ACC112 (cell line): ENCODE measurements around the gene CD151.

ENCODE experiments used
- H2AFZ ChIP-seq: fragments of 200-600 bp; sonication (generic); one replicate; pipeline ENCODE4 v1.6.0; 2017; ENCODE audit warnings: antibody characterized with exemption, low read length; ENCODE audit not compliant: unreplicated experiment
- H3K27ac ChIP-seq: fragments of 200-600 bp; sonication (generic); 2 replicates; pipeline ENCODE4 v1.5.1; 2014; ENCODE audit warnings: low read depth, mild to moderate bottlenecking, antibody characterized with exemption, low read length, moderate library complexity
- H3K27me3 ChIP-seq: fragments of 200-600 bp; sonication (generic); 2 replicates; pipeline ENCODE4 v1.6.1; 2014; ENCODE audit warnings: mild to moderate bottlenecking, antibody characterized with exemption, low read length, moderate library complexity, mixed read lengths; ENCODE audit not compliant: insufficient read depth
- H3K36me3 ChIP-seq: fragments of 200-600 bp; sonication (generic); 2 replicates; pipeline ENCODE4 v1.6.1; 2016; ENCODE audit warnings: mild to moderate bottlenecking, antibody characterized with exemption, low read length, moderate library complexity, mixed read lengths; ENCODE audit not compliant: insufficient read depth
- H3K4me1 ChIP-seq: fragments of 200-600 bp; sonication (generic); one replicate; pipeline ENCODE4 v1.6.1; 2016; ENCODE audit warnings: low read length, mixed read lengths; ENCODE audit not compliant: insufficient read depth, unreplicated experiment, control insufficient read depth
- H3K4me3 ChIP-seq: fragments of 200-600 bp; sonication (generic); 2 replicates; pipeline ENCODE4 v1.5.1; 2014; ENCODE audit warnings: mild to moderate bottlenecking, low read depth, low read length
- H3K79me2 ChIP-seq: fragments of 200-600 bp; sonication (generic); one replicate; pipeline ENCODE4 v1.6.0; 2016; ENCODE audit warnings: low read length; ENCODE audit not compliant: control insufficient read depth, unreplicated experiment, insufficient read depth

Gene CD151

DNA sequence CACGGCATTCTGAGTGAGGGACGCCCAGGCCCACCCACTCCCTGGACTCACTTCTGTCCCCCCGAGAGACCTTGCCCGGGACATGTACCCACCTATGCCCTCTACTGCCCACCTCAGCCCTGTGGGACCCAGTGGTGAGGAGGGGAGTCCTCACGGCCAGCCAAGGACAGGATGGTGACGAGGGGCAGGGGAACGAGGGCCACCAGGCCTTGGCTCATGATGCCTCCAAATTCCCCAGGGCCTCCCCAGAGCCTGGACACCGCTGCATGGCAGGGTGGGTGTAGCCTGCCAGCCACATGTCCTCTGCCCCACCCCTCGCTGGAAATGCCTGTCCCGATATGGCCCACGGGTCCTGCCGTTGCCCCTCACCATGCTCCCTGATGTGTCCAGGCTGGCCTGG, 36.0 kb downstream of the CD151 start:
- H3K4me3 ChIP-seq: no peak overlapping the region
- no peaks in the 10 kb centered on the region for H3K36me3 ChIP-seq
- peaks cover 2% of the 10 kb centered on the region for H3K4me1 ChIP-seq
- H3K79me2 ChIP-seq: no peaks in the 10 kb centered on the region
- H3K27me3 ChIP-seq: no peaks in the 10 kb centered on the region
- no peak overlapping the region for H2AFZ ChIP-seq
- no peak overlapping the region for H3K27ac ChIP-seq

DNA sequence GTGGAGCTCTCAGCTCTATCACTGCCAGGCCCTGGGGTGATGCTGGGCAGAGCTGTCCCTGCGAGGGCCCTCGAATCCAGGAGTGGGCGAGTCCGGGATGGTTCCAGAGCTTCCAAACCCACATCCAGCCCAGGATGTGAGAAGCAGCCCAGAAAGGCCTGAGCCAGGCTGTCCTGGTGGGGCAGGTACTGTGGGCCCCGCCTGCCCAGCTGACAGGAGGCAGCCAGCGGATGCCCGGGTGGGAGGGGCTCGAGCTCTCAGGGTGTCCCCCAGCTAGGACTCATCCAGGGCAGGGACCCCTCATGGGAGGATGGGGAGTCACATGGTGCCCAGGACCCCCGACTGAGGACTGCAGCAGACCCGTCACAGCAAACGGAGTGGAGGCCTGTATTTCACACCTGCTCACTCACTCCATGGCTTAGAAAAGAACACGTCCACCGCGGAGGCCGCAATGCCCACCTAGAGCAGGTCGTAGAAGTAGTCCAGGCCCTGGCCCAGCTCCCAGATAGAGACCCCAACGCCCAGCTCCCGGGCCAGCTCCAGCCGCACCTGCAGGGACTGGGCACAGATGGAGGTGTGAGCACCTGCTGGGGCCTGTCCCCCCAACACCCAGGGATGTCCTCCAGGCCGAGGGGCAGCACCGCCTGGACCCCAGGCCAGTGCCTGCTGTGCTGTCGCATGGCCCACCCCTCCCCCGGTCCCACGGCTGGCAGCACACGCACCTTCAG, 36.8 kb downstream of the CD151 start:
- no peak overlapping the region for H3K27ac ChIP-seq
- H3K36me3 ChIP-seq: no peaks in the 10 kb centered on the region
- no peak overlapping the region for H3K4me3 ChIP-seq
- no peak overlapping the region for H2AFZ ChIP-seq
- H3K4me1 ChIP-seq: peaks cover 2% of the 10 kb centered on the region
- no peaks in the 10 kb centered on the region for H3K79me2 ChIP-seq
- H3K27me3 ChIP-seq: no peaks in the 10 kb centered on the region

- Histone ChIP-seq H3K4me1 (peaks cover 2% of the 10 kb centered on the region), H3K79me2 (no peaks in the 10 kb centered on the region), H3K27me3 (no peaks in the 10 kb centered on the region), H3K27ac (no peak overlapping the region), H3K4me3 (no peak overlapping the region), H3K36me3 (no peaks in the 10 kb centered on the region), H2AFZ (no peak overlapping the region)
These were observed 37.3 kb downstream of the CD151 start for GRCh38 chr11:870127-870413.

GRCh38 chr11:870418-870817, 37.7 kb downstream of the CD151 start:
- H2AFZ ChIP-seq: no peak overlapping the region
- H3K4me1 ChIP-seq: peaks cover 2% of the 10 kb centered on the region
- H3K27ac ChIP-seq: no peak overlapping the region
- no peak overlapping the region for H3K4me3 ChIP-seq
- H3K27me3 ChIP-seq: no peaks in the 10 kb centered on the region
- no peaks in the 10 kb centered on the region for H3K79me2 ChIP-seq
- no peaks in the 10 kb centered on the region for H3K36me3 ChIP-seq

DNA sequence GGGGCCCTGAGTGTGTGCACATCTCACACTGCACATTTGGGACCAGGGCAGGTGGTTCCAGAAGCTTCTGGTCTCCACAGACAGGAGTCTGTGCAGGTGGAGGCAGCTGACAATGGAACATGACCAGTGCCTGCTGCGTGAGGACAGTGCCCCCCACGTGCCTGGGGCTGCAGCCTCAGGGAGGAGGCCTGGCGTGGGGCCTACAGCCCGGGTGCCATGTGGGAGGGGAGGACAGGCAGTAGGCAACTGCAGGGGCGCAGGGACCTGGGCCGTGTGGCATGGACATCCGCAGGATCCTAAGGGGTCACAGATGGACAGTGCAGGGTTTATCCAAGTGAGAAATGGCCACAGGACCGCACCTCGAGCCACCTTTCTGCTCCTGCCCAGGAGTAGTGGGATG, 38.7 kb downstream of the CD151 start:
- no peaks in the 10 kb centered on the region for H3K79me2 ChIP-seq
- no peak overlapping the region for H2AFZ ChIP-seq
- H3K27me3 ChIP-seq: no peaks in the 10 kb centered on the region
- no peak overlapping the region for H3K27ac ChIP-seq
- H3K4me3 ChIP-seq: no peak overlapping the region
- H3K36me3 ChIP-seq: no peaks in the 10 kb centered on the region
- peaks cover 2% of the 10 kb centered on the region for H3K4me1 ChIP-seq

- Histone ChIP-seq H3K27me3 (no peaks in the 10 kb centered on the region), H3K27ac (no peak overlapping the region), H3K4me3 (no peak overlapping the region), H3K36me3 (peaks cover 1% of the 10 kb centered on the region; the same call in 1 of the 2 replicates), H3K79me2 (no peaks in the 10 kb centered on the region), H2AFZ (no peak overlapping the region), H3K4me1 (peaks cover 2% of the 10 kb centered on the region)
These were observed 40.0 kb downstream of the CD151 start for GRCh38 chr11:872799-873198.

- no peak overlapping the region for H2AFZ ChIP-seq
- no peak overlapping the region for H3K27ac ChIP-seq
- H3K36me3 ChIP-seq: peaks cover 2% of the 10 kb centered on the region; the same call in 1 of the 2 replicates
- no peaks in the 10 kb centered on the region for H3K27me3 ChIP-seq
- H3K79me2 ChIP-seq: no peaks in the 10 kb centered on the region
- no peak overlapping the region for H3K4me3 ChIP-seq
- peaks cover 2% of the 10 kb centered on the region for H3K4me1 ChIP-seq
These were observed 41.0 kb downstream of the CD151 start for GRCh38 chr11:873706-874105.

GRCh38 chr11:875203-875602, 42.5 kb downstream of the CD151 start:
- H3K4me3 ChIP-seq: no peak overlapping the region
- H3K27ac ChIP-seq: no peak overlapping the region
- H3K79me2 ChIP-seq: no peaks in the 10 kb centered on the region
- peaks cover 2% of the 10 kb centered on the region for H3K4me1 ChIP-seq
- H3K36me3 ChIP-seq: peaks cover 7% of the 10 kb centered on the region; the same call in 1 of the 2 replicates
- H3K27me3 ChIP-seq: no peaks in the 10 kb centered on the region
- no peak overlapping the region for H2AFZ ChIP-seq

DNA sequence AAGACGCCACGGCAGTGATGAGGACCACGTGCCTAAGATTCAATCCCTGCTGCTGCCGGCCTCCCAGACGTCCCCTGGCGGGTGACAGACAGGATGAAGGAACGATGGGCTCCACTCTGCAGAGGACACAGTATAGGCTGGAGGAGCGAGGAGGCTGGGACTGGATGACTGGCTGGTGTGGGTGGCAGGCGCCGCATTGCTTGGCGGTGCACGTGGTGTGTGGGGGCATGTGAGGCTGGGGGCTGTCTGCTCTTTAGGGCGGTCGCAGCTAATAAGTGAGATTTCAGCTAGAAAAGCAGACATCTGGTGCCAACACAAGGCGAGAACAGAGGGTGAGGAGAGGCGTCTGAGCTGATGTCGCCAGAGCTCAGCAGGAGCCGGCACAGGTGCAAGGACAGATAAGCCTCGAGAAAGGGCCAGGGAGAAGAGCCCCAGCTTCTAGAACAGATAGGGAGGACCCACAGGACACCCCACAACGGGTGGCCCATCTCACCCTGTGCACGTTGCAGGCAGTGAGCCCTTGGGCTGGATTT, 43.1 kb downstream of the CD151 start:
- no peak overlapping the region for H3K27ac ChIP-seq
- H3K27me3 ChIP-seq: no peaks in the 10 kb centered on the region
- no peak overlapping the region for H3K4me3 ChIP-seq
- peaks cover 7% of the 10 kb centered on the region; the same call in 1 of the 2 replicates for H3K36me3 ChIP-seq
- H3K79me2 ChIP-seq: no peaks in the 10 kb centered on the region
- no peak overlapping the region for H2AFZ ChIP-seq
- peaks cover 2% of the 10 kb centered on the region for H3K4me1 ChIP-seq

DNA sequence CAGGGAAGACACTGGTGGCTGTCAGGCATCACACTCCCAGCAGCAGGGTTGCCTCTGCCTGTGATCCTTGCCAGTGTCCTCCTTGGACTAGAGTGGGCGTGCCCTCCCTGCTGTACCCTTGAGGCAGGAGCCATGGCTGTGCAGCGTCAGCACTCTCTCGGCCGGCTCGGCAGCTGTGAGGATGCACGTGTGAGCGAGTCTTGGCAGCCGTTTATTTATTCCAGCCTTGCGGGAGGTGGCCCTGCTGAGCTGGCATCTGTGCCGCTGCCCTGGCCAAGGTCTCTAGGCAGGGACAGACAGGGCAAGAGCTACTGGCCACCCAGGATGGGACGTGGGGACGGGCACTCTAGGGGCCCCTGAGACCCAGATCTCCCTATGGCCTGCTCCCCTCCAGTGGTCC, 43.8 kb downstream of the CD151 start:
- Histone ChIP-seq H3K4me3 (no peak overlapping the region), H3K36me3 (peaks cover 7% of the 10 kb centered on the region; the same call in 1 of the 2 replicates), H3K4me1 (peaks cover 2% of the 10 kb centered on the region), H2AFZ (no peak overlapping the region), H3K27me3 (no peaks in the 10 kb centered on the region), H3K27ac (no peak overlapping the region), H3K79me2 (no peaks in the 10 kb centered on the region)

DNA sequence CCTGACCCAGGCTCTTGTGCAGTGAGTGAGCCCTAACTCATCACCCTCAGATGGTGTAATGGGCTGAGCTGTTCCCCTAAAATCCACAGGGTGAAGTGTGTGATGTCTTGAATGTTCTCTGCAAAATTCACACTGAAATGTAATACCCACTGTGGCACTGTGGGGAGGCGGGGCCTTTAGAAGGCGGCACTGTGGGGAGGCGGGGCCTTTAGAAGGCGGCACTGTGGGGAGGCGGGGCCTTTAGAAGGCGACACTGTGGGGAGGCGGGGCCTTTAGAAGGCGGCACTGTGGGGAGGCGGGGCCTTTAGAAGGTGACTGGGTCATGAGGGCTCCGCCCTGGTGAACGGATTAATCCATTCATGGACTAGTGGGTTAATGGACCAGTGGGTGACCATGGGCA, 44.8 kb downstream of the CD151 start:
- no peak overlapping the region for H3K27ac ChIP-seq
- no peaks in the 10 kb centered on the region for H3K4me1 ChIP-seq
- H3K36me3 ChIP-seq: peaks cover 7% of the 10 kb centered on the region; the same call in 1 of the 2 replicates
- H2AFZ ChIP-seq: no peak overlapping the region
- no peaks in the 10 kb centered on the region for H3K27me3 ChIP-seq
- H3K4me3 ChIP-seq: no peak overlapping the region
- H3K79me2 ChIP-seq: no peaks in the 10 kb centered on the region
